GM18505 (cell line): ENCODE results near the gene KCNN3.

ENCODE experiments used
- ATAC-seq: cut with Tn5 transposase; IDR thresholded peaks from one replicate; pipeline ENCODE4 v1.9.1; 2021; ENCODE audit not compliant: unreplicated experiment
- POLR2A ChIP-seq: IDR thresholded peaks from 4 replicates; pipeline ENCODE4 v1.6.1; 2011; ENCODE audit warnings: borderline replicate concordance; ENCODE audit not compliant: insufficient read depth, insufficient read length; ENCODE audit errors: extremely low read depth

The KCNN3 gene

DNA sequence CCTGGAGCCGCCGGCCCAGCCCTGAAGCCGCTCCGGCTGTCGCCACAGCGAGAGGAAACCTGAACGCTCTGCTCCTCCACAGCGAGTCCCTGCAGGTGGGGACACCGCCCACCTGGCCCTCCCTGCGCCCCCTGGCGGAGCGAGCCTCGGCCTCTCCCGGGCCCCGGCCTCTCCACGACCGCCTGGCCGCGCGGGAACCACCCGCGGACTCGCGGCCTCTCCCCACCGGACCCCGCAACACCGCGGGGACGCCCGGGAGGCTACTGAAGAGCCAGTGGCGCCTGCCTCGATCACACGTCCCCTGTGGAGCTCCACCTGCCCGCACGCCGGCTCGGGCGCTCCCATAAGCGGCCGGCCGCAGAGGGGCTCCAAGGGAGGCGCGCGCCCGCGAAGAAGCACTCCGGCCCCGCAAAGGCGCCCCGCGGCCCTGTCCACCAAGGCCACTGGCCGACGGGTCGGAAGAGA is 109.6 kb downstream of the KCNN3 start:
- ATAC-seq: peak; percentile 68

DNA sequence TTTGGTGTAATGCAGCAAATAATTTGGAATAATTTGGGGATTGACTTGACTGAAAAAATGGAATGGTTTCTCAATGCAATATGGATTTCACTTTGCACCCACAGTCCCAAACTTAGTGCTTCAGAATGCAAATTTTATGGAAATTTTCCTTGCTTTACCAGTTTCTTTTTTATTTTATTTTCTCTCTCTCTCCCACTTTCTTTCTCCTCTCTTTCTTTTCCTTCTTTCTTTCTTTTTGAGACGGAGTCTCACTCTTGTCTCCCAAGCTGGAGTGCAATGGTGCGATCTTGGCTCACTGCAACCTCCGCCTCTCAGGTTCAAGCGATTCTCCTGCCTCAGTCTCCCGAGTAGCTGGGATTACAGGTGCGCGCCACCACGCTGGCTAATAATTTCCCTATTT is 110.3 kb downstream of the KCNN3 start:
- no peak for ATAC-seq
- TF ChIP-seq POLR2A: no peak

More for the DNA sequence above, 109.6 kb downstream of the KCNN3 start:
- peak; percentile 20 for TF ChIP-seq POLR2A

DNA sequence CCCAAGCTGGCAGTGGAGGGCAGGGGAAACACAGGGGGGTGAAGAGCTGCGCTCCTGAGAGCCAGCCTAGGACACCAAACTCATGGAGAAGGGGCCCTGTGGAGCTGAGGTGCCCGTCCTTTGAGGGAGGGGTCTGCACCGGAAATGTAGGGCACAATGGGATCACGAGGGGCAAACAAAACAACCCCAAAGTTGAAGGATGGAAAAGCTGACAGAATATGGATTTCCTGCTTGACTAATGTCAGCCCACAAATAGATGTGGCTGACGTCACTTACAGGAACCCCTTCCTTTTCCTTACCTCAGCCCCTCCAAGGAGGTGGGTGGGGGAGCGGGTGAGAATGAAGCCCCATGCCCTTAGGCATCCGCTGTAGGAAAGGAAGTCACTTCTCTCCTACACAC is 110.9 kb downstream of the KCNN3 start:
- no peak for ATAC-seq
- TF ChIP-seq POLR2A: no peak

DNA sequence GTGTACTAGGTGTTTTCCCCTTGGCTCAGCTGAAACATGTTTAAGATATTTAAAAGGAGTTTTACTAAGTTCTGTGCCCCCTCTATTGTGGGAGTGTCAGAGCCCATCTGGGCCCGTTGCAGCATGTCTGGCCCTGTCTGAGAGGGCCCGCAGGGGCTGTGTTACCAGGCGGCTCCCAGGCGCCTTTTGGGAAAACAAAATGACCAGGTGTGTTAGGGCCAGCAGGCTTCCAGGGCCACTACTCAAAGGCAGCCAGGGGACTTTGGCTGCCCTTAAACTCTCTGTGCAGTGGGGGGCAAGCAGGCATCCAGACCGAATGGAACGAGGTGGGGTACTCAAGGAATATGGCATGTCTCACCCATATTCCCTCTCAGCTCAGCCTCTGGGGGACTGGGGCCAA is 111.7 kb downstream of the KCNN3 start:
- ATAC-seq: no peak
- no peak for TF ChIP-seq POLR2A

DNA sequence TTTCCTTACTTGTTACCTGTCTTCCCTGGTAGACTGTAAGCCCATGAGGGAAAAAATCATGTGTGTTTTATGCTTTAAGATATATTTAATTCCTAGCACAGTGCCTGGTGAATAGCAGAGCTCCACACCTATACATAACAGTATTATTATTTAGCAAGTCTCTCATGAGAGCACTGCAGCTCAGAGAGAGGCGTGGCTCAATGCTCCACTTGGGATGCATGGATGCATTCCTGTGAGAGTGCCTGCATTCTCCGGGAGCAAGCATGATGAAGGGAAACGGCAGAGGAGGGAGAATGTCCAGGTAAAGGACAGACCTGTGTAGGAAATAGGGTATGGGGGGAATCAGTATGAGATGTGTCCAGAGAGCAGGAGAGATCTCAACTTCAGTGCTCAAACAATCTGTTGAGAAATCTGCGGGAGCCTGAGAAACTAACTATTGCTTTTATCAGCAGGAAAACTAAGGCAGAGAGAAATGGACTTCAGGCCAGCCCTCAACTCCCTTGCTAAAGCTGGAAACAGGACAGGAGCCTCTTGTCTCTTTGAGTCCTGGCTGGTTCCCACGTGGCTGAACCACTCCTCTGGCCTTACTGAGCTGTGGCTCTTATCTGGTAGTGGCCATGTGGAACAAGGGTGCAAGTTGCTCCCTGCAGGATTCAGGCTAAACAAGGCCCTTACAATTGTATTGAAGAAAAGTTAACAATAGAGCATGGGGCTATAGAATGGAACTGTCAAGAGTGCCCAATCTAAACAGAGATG is 113.1 kb downstream of the KCNN3 start:
- ATAC-seq: no peak
- no peak for TF ChIP-seq POLR2A

DNA sequence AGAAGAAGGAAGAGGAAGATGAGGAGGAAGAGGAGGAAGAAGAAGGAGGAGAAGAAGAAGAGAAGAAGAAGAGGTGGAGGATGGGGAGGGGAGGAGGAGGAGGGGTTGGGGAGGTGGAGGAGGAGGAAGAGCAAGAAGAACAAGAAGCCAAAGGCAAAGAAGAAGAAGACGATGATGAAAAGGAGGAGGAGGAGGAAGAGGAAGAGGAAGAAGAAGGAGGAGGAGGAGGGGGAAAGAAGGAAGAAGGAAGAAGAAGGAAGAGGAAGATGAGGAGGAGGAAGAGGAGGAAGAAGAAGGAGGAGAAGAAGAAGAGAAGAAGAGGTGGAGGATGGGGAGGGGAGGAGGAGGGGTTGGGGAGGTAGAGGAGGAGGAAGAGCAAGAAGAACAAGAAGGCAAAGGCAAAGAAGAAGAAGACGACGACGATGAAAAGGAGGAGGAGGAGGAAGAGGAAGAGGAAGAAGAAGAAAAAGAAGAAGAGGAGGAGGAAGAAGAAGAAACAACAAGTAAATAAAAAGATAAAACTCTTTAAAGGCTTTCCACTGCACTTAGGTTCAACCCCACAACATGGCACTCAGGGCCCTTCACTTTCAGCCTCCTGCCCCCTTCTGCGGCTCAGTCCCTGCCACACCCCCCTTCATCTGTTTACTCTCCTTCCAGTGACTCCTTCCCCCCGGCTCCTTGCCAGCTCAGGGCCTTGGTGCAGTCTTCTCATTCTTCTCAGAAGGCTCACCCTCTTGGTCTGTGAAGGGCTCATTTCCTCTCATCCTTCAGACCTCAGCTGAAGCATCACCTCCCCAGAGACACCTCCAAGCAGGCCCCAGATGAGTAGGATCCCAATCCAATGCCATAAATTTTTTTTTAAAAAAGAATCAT is 114.0 kb downstream of the KCNN3 start:
- TF ChIP-seq POLR2A: no peak
- no peak for ATAC-seq

DNA sequence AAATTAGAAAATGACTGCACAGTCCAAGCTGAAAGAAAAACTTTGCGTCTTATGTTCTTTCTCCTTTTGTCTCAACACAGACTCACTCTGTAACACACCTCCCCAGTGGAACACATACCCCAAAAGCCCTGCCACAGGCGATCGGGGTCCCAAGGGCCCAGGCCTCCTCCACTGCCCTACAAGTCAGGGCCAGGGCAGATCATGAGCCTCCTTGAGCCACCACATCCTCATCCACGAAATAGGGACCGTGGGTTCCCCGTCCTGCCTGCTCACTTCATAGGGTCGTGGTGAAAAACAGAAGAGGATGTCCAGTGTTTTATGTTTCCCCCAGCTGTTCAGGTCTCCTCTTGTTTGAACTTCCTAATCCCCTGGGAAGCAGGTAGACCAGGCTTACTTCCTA is 116.7 kb downstream of the KCNN3 start:
- no peak for ATAC-seq
- no peak for TF ChIP-seq POLR2A

DNA sequence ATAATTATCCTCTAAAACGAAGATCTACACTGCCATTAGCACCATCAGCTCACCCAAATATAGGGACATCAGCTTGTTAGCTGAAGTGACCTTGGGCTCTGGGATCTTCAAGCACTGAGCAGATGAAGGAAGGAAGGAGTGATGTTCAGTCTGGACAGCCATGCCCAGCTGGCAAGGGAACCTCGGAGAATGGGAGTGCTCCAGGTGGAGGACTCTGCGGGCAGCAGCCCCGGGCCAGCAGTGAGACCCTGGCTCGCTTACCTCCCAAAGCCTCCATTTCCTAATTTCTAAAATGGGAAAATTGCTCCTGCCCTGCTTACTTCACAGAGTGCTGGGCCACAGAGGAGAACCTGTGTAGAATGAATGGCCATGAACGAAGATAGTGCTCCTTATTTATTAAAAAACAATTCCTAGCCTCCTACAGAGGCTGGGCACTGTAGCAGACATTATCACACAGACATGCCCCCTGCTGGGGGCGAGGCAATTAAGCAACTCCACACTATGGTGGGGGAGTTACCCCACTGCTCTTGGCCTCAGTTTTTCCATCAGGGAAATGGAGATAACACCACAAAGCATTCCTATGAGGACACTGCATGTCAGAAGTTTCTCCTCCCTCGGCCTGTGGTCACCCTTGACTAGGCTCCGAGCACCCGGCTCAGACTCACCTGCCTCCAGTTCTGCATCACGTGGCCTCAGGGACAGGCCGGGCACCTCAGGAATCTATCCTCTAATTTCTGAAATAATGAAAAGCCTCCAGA is 117.6 kb downstream of the KCNN3 start:
- no peak for TF ChIP-seq POLR2A
- ATAC-seq: no peak

DNA sequence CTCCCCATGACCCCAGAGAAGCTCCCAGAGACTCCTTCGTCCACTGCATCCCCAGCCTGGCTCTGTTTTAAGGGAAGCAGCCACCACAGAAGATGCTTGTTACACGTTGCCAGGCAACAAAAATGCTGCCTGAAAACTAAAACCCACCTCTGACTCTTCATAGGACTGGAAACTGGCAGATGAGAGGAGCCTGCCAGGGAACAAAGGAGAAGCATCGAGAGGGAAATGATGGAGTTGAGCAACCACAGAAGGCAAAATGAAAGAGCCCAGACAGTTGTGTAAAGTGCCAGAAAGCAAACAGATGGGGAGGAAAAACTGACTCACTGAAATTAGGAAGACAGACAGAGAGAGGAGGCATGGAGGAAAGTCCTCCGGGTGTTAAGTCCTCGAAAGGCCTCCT is 118.4 kb downstream of the KCNN3 start:
- TF ChIP-seq POLR2A: no peak
- no peak for ATAC-seq

DNA sequence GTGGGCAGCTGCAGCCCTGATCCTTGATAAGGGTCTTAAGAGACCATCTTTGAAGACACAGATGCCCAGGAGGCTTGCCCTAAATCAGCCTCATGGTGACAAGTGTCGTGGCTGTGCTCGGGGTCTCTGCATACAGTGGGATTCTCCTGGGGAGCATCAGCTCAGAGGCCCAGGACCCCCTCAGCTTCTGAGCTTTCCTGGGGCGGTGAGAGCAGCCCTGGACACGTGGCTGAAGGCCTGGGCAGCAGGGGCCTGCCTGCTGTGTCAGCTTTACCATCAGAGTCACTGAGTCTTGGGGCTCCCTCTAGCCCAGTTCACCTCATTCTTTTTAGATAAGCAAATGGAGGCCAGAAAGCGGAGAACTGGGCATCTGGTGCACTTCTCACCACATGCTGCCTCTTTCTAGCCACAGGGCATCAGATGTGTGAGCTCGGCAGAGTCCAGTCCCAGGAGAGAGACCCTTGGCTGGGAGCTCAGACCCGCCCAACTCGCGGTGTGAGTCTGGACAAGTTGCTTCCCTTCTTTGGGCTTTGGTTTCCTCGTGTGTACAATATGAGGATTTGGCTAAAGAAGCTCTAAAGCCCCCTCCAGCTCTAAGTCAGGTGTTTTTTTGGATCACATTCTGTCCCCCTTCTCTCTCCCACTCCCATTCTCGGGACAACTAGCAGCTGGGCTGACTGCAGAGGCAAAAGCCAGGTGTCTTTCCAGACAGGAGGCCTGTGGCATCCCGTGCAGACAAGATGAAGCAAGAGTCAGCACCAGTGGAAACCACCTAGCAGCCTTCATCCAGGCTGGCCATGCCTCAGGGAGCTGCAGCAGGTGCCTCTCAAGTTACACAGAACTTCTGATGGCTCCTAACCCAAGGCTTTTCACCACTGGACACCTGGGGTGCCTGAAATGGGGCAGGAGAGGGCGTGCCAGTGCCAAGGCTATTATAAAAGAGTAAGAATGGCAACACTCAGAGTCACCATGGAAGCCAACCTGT is 119.1 kb downstream of the KCNN3 start:
- TF ChIP-seq POLR2A: no peak
- ATAC-seq: no peak

DNA sequence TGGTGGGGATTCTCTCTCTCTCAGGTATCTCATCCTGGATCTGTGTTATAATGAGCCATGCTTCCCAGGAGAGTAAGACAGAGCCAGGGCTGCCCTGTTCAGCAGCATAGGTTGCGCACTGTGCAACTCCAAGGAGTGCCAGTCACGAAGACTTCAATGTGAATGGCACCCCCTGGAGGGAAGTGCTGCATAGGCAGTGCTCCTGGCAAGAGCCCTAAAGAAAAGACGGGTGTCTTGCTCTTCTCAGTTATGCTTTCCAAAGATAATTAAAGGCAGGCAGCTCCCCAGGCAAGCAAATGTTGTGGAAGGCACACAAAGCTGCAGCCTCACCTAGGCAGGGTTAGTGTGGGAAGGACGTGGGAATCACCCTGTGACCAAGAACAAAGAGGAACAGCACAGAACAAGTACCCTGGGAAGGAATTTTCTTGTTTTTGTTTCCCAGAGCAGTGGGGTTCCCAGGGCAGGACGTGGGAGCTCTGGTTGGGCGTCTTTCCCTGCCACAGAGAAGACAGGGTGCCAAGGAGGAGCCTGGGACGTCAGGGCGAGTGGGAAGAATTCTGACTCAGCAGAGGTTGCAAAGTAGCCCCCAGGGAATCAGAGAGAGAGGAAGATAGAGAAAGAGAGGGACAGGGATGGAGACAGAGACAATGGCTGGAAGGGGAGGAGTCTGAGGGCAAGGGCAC is 120.9 kb downstream of the KCNN3 start:
- no peak for ATAC-seq
- TF ChIP-seq POLR2A: no peak

DNA sequence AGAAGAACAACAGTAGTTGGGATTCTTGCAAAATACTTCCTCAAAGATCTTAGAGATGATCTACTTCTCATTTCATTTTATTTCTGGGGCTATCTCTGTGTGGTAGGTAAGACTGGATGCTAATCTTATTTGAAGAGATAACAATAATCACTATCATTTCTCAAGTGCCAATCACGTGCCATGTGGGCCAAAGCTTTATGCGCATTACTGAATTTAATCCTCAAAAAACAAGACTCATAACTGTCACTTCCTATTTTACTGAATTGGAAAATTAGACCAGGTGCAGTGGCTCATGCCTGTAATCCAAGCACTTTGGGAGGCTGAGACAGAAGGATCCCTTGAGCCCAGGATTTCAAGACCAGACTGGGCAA is 121.7 kb downstream of the KCNN3 start:
- no peak for ATAC-seq
- no peak for TF ChIP-seq POLR2A

DNA sequence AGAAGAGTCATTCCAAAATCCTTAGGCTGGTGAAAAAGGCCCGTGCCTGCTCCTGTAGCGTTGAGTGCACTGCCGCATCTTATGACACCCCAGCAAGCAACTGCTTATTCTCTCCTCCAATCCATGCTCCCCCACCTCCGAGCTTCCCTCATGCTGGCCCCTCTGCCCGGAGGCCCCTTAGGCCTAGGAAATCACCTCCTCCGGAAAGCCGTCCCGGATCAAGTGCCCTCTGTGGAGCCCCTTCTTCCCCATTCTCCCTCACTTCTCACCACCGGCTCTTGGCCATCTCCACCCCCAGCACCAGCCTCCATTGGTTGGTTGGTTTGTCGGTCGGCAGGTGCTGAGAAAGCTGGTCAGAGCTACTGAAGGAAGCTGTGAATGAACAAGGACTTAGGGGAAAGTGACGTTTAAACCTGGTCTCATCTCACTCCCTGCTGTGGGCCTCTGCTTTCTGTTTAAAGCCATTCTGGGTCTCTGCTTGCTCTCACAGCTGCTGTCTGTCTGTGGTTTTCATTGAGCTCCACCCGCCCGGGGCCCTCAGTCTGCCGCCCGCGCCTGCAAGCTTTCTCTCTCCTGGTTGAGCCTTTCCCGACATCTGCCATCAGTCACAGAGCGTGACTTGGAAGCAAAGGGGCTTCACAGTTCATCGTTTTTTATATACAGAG is 122.2 kb downstream of the KCNN3 start:
- ATAC-seq: peak; percentile 47
- peak; percentile 39 for TF ChIP-seq POLR2A
